Measurements from ENCODE around the gene MGLL.

The MGLL gene

DNA sequence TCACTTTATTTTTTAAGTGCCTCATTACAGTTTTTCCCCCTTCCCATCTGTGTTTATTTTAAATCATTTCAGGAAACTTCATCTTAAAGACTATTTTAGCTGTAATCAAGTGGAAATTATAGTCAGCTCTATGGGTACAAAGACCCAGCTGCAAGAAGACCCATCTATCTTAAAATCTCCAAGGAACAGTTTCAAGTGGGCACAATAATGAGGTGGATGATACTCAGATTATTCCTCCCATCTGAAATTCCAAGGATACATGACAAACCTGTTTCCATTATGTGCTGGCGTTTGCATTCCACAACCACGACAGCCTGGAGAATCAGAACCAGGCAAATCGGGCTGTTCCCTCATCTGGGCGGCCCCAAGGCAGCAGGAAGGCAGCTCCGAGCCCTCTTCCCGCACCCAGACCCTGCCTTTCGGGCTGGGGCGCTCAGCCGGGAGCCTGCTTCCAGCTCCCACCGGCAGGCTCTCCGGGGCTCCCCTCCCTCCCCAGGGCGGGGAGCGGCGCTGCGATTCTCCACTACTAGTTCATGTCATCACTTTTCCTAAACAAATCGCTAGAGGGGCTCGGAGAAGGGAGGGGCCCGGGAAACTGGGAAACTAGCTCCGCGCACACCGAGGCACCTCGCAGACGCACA is at the start of gene MGLL:
Gene MGLL, minus strand, starts transcription at position 475 of the 641 bp plus-strand sequence. Its CDS starts 197 bp downstream, at position 278.
- no peak for DNase-seq

GRCh38 chr3:127870156-127870555 is 47.8 kb upstream of the MGLL start:
- no peak for DNase-seq

- DNase-seq, result no peak
Observed at GRCh38 chr3:127867986-127868385, 45.7 kb upstream of the MGLL start.

DNA sequence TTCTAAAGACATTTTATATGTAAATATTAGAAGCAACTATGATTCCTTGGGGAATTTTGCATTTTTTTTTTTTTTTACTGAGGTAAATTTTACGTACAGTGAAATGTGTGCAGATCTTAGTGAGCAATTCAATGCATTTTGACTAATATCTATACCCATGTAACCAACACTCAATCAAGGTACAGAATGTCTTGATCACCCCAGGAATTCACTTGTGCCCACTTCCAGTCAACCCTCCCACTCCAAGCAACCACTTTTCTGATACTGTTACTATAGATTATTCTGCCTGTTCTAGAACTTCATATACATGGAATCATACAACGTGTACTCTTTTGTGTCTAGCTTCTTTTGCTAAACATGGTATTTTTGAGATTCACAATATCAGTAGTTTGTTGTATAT is 45.1 kb upstream of the MGLL start:
- DNase-seq, result no peak

- DNase-seq, result no peak
Observed at GRCh38 chr3:127865941-127866340, 43.6 kb upstream of the MGLL start.

- no peak for DNase-seq
Observed at GRCh38 chr3:127860211-127860696, 37.9 kb upstream of the MGLL start.

DNA sequence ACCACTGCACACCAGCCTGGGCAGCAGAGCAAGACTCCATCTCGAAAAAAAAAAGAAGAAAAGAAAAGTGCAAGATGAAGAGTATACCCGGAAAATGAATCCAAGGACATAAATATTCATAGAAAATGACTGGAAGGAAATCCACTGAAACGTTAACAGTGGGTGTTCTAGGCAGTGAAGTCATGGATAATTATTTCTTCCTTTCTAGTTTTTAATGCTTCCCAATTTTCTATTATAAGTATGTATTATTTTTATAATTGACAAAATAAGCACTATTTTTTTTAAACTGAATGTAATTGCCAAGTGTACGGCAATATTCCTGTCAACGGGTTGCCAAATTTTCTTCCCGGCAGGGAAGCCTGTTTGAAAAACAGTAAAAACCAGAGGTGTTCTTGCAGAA is 37.4 kb upstream of the MGLL start:
- DNase-seq, result no peak

DNA sequence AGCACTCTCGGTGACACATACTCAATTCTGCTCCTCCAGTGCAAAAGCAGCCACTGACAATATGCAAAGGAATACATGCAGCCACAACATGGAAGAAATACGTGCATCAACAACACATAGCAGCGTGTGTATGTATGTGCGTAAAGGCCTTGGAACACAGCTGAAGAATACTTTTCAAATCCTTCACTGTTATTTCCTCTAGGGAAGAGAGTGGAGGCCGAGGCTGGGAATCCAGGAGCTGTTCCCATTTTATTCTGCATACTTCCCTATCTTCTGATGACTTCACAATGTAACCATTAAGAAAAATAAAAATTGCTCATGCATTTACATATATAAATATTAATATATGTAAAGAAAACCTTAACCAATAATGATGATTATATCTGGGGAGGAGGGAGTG is 36.6 kb upstream of the MGLL start:
- DNase-seq, result no peak

DNA sequence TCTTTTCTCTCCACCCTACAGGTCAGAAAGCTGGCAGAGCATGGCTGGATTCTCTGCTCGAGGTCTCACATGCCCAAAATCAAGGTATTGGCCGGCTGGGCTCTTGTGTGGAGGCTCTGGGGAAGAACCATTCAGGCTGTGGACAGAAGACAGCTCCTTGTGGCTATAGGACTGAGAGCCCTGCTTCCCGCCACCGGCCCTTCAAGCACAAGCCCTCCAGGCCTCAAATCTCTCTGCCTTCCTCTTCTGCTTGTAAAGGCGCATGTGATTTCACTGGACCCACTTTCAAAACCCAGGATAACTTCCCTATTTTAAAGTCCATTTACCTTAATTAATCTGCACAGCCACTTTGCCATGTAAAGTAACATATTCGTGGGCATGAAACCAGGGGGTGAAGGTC is 36.2 kb upstream of the MGLL start:
- no peak for DNase-seq

GRCh38 chr3:127857333-127857732 is 35.0 kb upstream of the MGLL start:
- no peak for DNase-seq

GRCh38 chr3:127856801-127857200 is 34.5 kb upstream of the MGLL start:
- no peak for DNase-seq

DNA sequence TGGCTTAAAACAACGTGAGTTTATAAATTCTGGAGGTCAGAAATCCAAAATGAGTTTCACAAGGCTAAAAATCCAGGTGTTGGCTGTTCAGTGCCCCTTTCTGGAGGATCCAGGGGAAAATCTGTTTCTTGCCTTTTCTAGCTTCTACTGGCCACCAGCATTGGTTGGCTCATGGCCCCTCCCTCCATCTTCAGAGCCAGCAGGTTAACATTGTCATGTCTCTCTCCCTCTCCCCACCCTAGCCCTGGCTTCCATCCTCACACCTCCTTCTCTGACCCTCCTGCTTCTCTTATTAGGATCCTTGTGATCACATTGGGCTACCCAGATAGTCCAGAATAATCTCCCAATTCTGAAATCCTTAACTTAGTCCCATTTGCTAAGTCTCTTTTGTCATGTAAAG is 32.9 kb upstream of the MGLL start:
- no peak for DNase-seq

GRCh38 chr3:127853681-127854080 is 31.4 kb upstream of the MGLL start:
- no peak for DNase-seq

- DNase-seq, result no peak
Observed at GRCh38 chr3:127851899-127852298, 29.6 kb upstream of the MGLL start.

DNA sequence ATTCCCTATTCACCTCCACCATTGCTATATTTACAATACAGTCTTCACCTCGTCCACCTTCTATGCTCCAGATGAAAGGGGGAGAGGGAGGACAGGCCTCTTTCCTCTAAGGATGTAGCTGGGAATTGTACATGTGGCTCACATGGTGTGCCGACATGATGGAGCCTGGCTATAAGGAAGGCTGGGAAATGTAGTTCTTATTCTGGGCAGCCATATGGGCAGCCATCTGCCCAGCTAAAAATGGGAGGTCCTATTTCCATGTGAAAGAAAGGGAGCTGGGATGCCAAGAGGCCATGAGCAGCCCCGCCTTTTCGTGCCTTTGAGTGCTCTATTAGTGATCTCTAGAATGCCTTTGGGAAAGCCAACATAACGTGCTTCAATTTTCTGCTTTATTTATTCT is 27.1 kb upstream of the MGLL start:
- no peak for DNase-seq

DNA sequence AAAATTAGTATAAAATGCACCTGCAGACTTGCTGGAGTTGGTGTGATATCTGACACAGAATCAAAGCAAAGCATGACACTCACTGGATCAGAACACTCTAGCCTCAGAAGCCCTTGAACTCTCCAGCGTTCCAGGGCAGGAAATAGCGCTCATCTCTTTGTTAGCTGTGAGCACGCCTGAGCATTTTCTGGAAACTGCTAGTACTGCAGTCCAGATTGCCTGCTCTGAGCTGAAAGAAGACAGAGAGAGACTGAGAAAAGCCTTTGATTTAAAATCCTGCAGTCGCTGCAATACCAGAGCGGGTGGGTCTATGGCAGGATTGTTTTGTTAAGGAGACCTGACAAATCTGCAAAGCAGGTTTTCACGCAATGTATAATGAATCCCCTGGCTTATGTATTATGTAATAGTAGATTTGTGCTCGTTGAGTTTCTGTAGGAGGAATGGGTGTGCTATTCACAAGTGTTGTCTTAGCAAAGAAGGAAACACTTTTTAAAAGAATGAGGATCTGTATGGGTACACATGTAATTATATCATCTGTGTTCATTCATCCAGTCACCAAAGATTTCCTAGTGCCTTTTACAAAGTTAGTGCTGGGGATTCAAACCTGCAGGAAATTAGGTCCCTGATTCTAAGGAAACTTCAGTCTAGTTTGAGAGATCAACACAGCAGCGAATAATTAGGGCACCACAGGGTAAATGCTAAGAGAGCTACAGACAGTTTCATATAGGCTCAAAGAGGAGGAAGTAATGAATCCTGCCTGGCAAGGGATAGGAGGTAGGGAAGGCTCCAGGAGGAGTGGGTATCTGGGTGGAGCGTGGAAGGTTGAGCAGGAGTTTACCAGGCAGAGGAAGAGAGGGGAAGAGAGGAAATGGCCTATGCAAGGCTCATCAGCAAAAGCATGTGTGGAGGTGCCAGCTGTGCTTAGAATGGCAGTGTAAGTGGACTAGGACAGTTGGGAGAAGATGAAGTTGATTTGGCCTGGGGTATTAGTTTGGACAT is 26.1 kb upstream of the MGLL start:
- no peak for DNase-seq

DNA sequence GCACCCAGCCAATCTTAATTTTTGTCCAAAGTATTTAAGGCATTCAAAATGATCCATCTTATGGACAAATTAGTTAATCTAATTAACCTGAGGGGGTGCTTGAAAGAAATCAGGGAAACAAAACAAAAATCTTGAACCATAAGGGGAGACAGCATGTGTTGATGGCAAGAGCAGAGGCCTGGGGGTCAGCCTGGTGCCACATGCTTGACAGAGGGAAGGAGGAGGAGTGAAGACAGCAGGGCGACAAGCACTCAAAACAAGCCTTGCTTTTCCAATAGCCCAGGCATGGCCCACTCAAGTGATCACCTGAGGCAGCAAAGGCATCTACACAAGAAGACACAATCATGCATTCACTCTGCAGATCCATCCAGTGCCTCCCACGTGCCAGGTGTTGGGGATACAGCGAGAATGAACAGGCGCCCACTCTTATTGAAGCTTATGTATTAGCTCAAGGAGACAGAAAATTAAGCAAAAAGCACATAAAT is 25.0 kb upstream of the MGLL start:
- no peak for DNase-seq

DNA sequence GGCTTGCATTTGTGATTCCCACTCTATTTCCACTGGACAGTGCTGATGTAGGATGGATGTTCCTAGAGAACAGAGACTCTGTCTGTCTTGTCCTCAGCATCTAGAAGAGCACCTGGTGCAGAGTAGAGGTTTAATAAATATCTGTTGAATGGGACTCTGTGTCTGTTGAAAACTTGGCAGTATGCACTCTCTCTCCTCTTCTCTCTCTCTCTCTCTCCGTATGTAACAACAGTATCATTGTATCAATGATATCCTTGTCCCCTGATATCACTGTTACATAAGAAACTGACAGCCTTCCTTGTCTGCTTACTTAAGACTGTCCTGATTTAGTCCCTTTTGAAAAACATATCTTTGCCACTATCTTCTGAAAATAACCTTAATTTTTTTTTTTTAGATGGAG is 24.3 kb upstream of the MGLL start:
- DNase-seq, result no peak

DNA sequence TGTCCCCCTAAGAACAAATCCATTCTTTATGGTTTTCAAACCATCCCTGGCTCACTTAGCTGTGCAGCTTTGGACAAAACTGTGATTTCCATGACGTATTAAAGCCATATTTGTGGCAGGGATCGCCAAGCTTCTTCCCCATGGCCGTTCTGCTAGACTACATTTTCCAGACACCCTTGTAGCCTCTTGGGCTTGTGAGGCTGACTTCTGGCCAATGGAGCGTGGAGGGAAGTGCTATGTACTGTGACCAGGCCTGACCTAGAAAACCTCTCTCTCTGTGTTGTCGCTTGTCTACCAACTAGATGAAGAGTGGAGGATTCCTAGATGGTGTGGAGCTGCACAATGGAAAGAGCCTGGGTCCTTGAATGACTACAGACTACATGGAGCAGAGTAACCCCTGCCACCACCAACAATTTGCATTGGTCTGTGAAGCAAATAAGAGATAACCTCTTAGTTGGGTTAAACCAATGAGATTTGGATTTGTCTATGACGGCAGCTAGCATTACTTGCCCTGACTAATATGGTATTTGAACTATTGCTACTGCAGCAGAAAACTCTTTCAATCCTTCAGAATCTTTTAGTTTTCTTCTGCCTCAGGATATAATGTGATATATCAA is 22.1 kb upstream of the MGLL start:
- DNase-seq, result no peak

GRCh38 chr3:127840671-127841070 is 18.4 kb upstream of the MGLL start:
- DNase-seq, result no peak

DNA sequence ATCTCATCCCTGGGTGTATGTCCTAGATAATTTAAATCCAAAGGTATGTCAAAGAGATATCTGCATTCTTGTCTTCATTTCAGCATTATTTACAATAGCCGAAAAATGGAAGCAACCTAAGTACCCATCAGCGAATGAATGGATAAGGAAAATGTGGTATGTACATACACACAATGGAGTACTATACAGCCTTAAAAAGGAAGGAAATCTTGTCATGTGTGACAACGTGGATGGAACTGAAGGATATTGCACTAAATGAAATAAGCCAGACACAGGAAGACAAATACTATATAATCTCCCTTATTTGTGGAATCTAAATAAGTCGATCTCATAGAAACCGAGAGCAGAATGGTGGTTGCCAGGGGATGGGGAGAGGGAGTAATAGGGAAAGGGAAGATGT is 16.8 kb upstream of the MGLL start:
- no peak for DNase-seq

GRCh38 chr3:127835993-127836882 is 13.9 kb upstream of the MGLL start:
- no peak for DNase-seq

Data from amniotic stem cell (primary cell).